Gastrocnemius medialis (tissue), 4 donors: ENCODE measurements around the gene HSPB2.

Source experiments
- CTCF ChIP-seq, 5 experiments: fragments of 450-650 bp in 3 of 5; fragments of 200-600 bp in 2 of 5; sonication (generic) in 2 of 5; IDR thresholded peaks in 4 of 5; conservative IDR thresholded peaks in 1 of 5; 1 replicate in 4 of 5; 2 replicates in 1 of 5; pipeline ENCODE4 v1.5.1; 2016 to 2019; ENCODE audit warnings: antibody characterized with exemption in 5 of 5, mild to moderate bottlenecking in 3 of 5, moderate library complexity in 3 of 5
- POLR2A ChIP-seq, 2 donors: fragments of 450-650 bp; IDR thresholded peaks; one replicate each; pipeline ENCODE4 v1.6.1; 2017; ENCODE audit warnings: antibody characterized with exemption in 2 of 2, mild to moderate bottlenecking in 2 of 2, moderate library complexity in 2 of 2

GRCh38 chr11:111949519-111950426, 37.2 kb downstream of the HSPB2 start:
- TF ChIP-seq CTCF (IDR thresholded peaks at IDR 0.05 in 4 of 5, conservative IDR thresholded peaks at IDR 0.05 in 1 of 5) (no peak), POLR2A (IDR thresholded peaks at IDR 0.05) (no peak)
